Measurements from ENCODE around the gene EPHA6.
"Not testable (repeated sequence)": the region's sequence is repeated elsewhere in the genome, so short reads cannot be mapped to it uniquely, and the experiment has no call there.

EPHA6 gene

GRCh38 chr3:97197083-97197482 is 382.7 kb downstream of the EPHA6 start:
- no peak for DNase-seq

- no peak for DNase-seq
Observed at GRCh38 chr3:97197830-97198229, 383.4 kb downstream of the EPHA6 start.

GRCh38 chr3:97200387-97200786 is 386.0 kb downstream of the EPHA6 start:
- DNase-seq = no peak

- DNase-seq = no peak
Observed at GRCh38 chr3:97201814-97202213, 387.4 kb downstream of the EPHA6 start.

- DNase-seq = no peak
Observed at GRCh38 chr3:97228966-97229365, 414.6 kb downstream of the EPHA6 start.

- no peak for DNase-seq
Observed at GRCh38 chr3:97230486-97230885, 416.1 kb downstream of the EPHA6 start.

- DNase-seq = no peak
Observed at GRCh38 chr3:97232393-97233034, 418.1 kb downstream of the EPHA6 start.

- no peak for DNase-seq
Observed at GRCh38 chr3:97235179-97235578, 420.8 kb downstream of the EPHA6 start.

- DNase-seq = no peak
Observed at GRCh38 chr3:97235611-97236315, 421.4 kb downstream of the EPHA6 start.

GRCh38 chr3:97241417-97241816 is 427.0 kb downstream of the EPHA6 start:
- no peak for DNase-seq

- DNase-seq = no peak
Observed at GRCh38 chr3:97245201-97245910, 431.0 kb downstream of the EPHA6 start.

- DNase-seq = no peak
Observed at GRCh38 chr3:97256060-97256459, 441.7 kb downstream of the EPHA6 start.

GRCh38 chr3:97257942-97258697 is 443.7 kb downstream of the EPHA6 start:
- no peak for DNase-seq

GRCh38 chr3:97259263-97259662 is 444.9 kb downstream of the EPHA6 start:
- no peak for DNase-seq

- no peak for DNase-seq
Observed at GRCh38 chr3:97264180-97264579, 449.8 kb downstream of the EPHA6 start.

- DNase-seq = no peak
Observed at GRCh38 chr3:97265237-97266005, 451.0 kb downstream of the EPHA6 start.

GRCh38 chr3:97269202-97269601 is 454.8 kb downstream of the EPHA6 start:
- DNase-seq = no peak

GRCh38 chr3:97276879-97277550 is 462.6 kb downstream of the EPHA6 start:
- not testable (repeated sequence) for DNase-seq

- no peak for DNase-seq
Observed at GRCh38 chr3:97277708-97278107, 463.3 kb downstream of the EPHA6 start.

GRCh38 chr3:97278506-97278905 is 464.1 kb downstream of the EPHA6 start:
- DNase-seq = no peak

- DNase-seq = no peak
Observed at GRCh38 chr3:97291901-97292300, 477.5 kb downstream of the EPHA6 start.

GRCh38 chr3:97293596-97294131 is 479.3 kb downstream of the EPHA6 start:
- no peak for DNase-seq

Data from CD4-positive, alpha-beta T cell treated with Interleukin-15 for 1 hour (primary cell).